Epithelial cell of esophagus (primary cell): ENCODE data around the gene SAA1.

Experiments
- DNase-seq: peaks from one replicate; pipeline ENCODE4 v3.0.0; 2010; ENCODE audit warnings: low read depth
- H3K4me3 ChIP-seq: 2 replicates; pipeline ENCODE4 v1.5.1; 2011; ENCODE audit warnings: mild to moderate bottlenecking, low read length, control low read depth
- TF ChIP-seq, protein P1 (sequence below): IDR thresholded peaks from 2 replicates; pipeline ENCODE4 v1.5.1; 2011; ENCODE audit warnings: low read depth, mild to moderate bottlenecking, low read length, control low read depth, inconsistent platforms; ENCODE audit not compliant: insufficient read depth; ENCODE audit errors: missing control alignments

The SAA1 gene

DNA sequence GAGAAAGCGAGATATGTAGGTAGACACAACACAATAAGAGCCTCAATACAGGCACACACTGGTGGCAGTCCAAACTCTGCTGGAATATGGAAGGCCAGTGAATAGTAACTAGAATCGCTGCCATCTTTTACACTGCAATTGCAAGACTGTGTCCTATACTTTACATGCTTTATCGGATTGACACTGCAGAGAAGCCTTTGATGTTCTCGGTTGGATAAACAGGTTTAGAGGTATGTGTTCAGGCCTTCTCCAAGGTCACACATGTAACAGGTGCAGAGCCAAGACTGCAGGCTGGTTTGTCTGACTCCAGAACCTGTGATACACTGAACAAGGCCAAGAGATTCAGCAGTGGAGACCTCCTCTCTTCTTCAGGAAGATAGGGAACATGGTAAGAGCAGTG, 5.1 kb downstream of the SAA1 start:
- H3K4me3 ChIP-seq, result no peak overlapping the region
- TF ChIP-seq, protein P1, sequence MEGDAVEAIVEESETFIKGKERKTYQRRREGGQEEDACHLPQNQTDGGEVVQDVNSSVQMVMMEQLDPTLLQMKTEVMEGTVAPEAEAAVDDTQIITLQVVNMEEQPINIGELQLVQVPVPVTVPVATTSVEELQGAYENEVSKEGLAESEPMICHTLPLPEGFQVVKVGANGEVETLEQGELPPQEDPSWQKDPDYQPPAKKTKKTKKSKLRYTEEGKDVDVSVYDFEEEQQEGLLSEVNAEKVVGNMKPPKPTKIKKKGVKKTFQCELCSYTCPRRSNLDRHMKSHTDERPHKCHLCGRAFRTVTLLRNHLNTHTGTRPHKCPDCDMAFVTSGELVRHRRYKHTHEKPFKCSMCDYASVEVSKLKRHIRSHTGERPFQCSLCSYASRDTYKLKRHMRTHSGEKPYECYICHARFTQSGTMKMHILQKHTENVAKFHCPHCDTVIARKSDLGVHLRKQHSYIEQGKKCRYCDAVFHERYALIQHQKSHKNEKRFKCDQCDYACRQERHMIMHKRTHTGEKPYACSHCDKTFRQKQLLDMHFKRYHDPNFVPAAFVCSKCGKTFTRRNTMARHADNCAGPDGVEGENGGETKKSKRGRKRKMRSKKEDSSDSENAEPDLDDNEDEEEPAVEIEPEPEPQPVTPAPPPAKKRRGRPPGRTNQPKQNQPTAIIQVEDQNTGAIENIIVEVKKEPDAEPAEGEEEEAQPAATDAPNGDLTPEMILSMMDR, result no peak
- DNase-seq, result no peak

DNA sequence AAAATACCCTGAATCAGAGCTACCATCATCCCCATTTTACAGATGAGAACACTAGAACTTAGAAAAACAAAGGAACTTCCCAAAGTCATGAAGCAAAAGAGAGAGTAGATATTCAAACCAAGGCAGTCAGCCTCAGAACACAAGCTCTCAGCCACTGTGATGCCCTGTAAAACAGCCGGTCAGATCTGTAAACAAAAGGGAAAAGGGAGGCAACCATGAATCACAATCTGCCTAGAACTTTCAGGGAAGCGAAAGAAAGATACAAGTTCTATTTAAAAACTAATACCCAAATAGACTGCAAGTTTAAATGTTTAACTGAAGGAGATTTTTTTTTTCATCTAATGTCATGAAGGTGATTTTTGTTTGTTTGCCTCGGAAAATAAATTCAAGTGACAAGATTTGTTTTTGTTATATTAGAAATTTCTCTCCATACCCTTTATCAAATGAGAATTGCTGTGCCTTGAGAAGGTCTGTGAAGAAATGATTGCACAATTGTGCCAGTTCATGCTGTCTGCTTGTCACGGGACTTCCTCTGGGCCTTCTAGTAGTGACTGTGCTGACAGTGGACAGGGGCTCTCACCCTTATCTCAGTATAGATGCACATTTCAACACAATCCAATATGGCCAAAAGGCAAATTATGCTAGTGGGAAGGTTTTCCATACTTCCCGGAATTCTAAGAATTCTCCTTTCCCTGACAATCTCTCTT, 11.7 kb downstream of the SAA1 start:
- H3K4me3 ChIP-seq, result no peak overlapping the region
- DNase-seq, result no peak
- TF ChIP-seq, protein P1, result no peak

DNA sequence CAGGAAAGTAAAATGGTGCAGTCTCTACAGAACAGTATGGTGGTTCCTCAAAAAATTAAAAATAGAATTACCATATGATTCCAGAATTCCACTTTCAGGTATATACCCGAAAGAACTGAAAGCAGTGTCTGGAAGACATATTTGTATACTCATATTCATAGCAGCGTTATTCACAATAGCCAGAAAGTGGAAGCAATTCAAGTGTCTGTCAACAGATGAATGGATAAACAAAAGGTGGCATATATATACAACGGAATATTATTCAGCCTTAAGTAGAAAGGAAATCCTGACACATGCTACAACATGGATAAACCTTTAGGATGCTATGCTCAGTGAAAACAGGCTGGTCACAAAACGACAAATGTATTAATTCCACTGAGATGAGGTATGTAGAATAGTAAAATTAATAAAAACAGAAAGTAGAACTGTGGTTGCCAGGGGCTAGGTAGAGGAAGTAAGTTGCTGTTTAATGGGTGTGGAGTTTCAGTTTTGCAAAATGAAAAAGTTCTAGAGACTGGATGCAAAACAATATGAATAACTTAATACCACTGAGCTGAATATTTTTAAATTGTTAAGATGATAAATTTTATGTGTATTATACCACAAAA, 14.5 kb downstream of the SAA1 start:
- no peak overlapping the region for H3K4me3 ChIP-seq
- TF ChIP-seq, protein P1, result no peak
- DNase-seq, result no peak

DNA sequence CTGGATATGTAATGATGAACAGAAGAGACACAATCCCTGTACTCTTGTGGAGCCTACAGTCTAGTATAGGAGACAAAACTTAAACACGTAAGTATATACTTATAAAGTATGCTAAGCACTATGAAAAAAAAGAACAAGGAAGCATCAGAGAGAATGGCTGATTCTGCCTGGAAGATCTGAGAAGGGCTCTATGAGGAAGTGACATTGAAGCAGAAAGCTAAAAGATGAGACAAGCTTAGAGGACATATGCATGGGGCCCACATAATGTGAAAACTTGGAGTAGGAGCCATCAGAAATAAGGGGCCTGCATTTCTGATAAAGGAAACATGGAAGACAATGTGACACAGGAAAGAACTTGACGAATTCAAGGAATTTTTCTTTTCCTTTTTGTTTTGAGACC, 16.6 kb downstream of the SAA1 start:
- H3K4me3 ChIP-seq, result no peak overlapping the region
- TF ChIP-seq, protein P1, result no peak
- no peak for DNase-seq

DNA sequence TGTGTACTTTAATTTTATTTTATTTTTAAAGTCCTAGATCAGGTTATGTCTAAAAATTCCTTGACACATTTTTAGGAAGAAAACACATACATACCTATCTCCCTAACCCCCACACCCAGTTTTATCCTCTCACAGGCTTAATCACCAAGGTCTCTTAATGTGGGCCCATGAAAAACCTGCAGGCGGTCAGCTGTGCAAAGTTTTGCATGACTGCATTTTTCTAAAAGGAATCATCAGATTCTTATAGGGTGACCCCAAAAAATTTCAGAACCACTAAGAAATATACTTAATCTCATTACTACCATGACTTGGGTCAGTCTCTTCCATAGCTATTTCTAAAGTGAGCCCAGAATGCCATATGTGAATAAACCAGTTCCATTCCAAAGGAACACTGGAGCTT, 19.8 kb downstream of the SAA1 start:
- H3K4me3 ChIP-seq, result no peak overlapping the region
- DNase-seq, result no peak
- TF ChIP-seq, protein P1, result no peak

DNA sequence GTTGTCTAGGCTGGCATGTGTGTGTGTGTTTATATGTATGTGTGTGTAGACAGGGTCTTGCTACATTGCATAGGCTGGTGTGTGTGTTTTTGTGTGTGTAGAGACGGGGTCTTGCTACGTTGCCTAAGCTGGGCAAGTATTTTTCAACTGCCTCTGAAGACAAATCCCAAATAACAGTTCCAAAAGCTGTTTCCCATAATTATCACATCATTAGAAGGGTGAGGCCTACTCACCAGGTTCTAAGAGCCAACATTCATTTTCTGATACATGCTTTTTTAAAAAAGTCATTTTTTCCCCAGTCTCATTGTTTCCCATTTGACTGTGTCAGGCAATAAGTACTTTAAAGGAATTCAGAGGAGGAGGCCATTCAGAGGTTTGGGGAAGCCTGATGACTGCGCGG, 22.8 kb downstream of the SAA1 start:
- TF ChIP-seq, protein P1, result no peak

DNA sequence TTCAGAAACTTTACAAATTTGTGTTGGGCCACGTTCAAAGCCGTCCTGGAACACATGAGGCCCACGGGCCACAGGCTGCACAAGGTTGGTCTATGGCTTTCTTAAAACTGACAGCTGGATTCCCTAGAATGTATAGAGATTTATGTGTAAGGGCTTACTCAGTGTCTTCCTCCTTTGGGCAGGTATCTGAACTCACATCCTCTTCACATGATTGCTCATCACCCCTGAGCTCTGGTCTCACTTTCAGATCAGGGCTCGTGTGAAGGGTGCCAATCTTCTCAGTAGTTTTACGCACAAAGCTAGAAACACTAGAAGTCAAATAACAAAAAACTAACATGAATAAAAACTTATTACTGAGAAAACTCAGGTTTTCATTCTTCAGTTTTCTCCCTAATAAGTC, 28.8 kb downstream of the SAA1 start:
- H3K4me3 ChIP-seq, result no peak overlapping the region
- TF ChIP-seq, protein P1, result no peak
- no peak for DNase-seq

More for the DNA sequence above, 22.8 kb downstream of the SAA1 start:
- H3K4me3 ChIP-seq, result no peak overlapping the region
- DNase-seq, result no peak
